Activated CD4-positive, alpha-beta T cell treated with anti-CD3 and anti-CD28 coated beads, Interleukin-2, Interleukin-4, amounts not matched to agents 100 ng/mL and 50 ng/mL, durations not matched to agents 16 hours and 8 hours (primary cell): ENCODE data around the gene PREX1.

Source experiments
- DNase-seq: peaks from one replicate; pipeline ENCODE4 v3.0.0-alpha.2; 2020; ENCODE audit warnings: low spot score

Gene PREX1

GRCh38 chr20:48702455-48702913 is 125.3 kb downstream of the PREX1 start:
- DNase-seq: no peak

GRCh38 chr20:48701702-48702101 is 126.1 kb downstream of the PREX1 start:
- no peak for DNase-seq

- DNase-seq: no peak
These were observed 129.1 kb downstream of the PREX1 start for GRCh38 chr20:48698507-48699267.

- no peak for DNase-seq
These were observed 129.8 kb downstream of the PREX1 start for GRCh38 chr20:48697845-48698491.

- no peak for DNase-seq
These were observed 131.1 kb downstream of the PREX1 start for GRCh38 chr20:48696671-48697070.

- no peak for DNase-seq
These were observed 132.1 kb downstream of the PREX1 start for GRCh38 chr20:48695738-48696137.

GRCh38 chr20:48695255-48695654 is 132.5 kb downstream of the PREX1 start:
- DNase-seq: no peak

GRCh38 chr20:48694381-48694865 is 133.4 kb downstream of the PREX1 start:
- DNase-seq: no peak

GRCh38 chr20:48691523-48691922 is 136.3 kb downstream of the PREX1 start:
- no peak for DNase-seq

GRCh38 chr20:48690888-48691287 is 136.9 kb downstream of the PREX1 start:
- no peak for DNase-seq

GRCh38 chr20:48689874-48690571 is 137.8 kb downstream of the PREX1 start:
- no peak for DNase-seq

- DNase-seq: no peak
These were observed 138.4 kb downstream of the PREX1 start for GRCh38 chr20:48689388-48689787.

- no peak for DNase-seq
These were observed 139.2 kb downstream of the PREX1 start for GRCh38 chr20:48688579-48688978.

- no peak for DNase-seq
These were observed 140.5 kb downstream of the PREX1 start for GRCh38 chr20:48687117-48687800.

GRCh38 chr20:48686238-48687116 is 141.3 kb downstream of the PREX1 start:
- DNase-seq: no peak

GRCh38 chr20:48685300-48685699 is 142.5 kb downstream of the PREX1 start:
- no peak for DNase-seq

GRCh38 chr20:48684501-48685041 is 143.2 kb downstream of the PREX1 start:
- no peak for DNase-seq

- no peak for DNase-seq
These were observed 144.2 kb downstream of the PREX1 start for GRCh38 chr20:48683467-48684175.

GRCh38 chr20:48682529-48683363 is 145.1 kb downstream of the PREX1 start:
- no peak for DNase-seq
